Measurements from ENCODE around the gene RBMS1.
A peak's percentile ranks its signal among the peaks of the same experiment; 100 is the strongest.

Gene RBMS1

GRCh38 chr2:160266037-160266551 is 227.5 kb downstream of the RBMS1 start:
- Mint-ChIP-seq H3K4me3 (peak overlapping the region; percentile 27), H3K9me3 (no peaks in the 10 kb centered on the region), H3K36me3 (ENCODE audit: low read depth) (no peaks in the 10 kb centered on the region), H3K4me1 (peaks cover 50% of the 10 kb centered on the region), H3K27ac (peak overlapping the region; percentile 82), H3K27me3 (peaks cover 8% of the 10 kb centered on the region)
- no peak for DNase-seq
- peak; percentile 76 for ATAC-seq

- DNase-seq (no peak), ATAC-seq (no peak)
- peaks cover 2% of the 10 kb centered on the region for H3K36me3 Mint-ChIP-seq (ENCODE audit: low read depth)
- peaks cover 7% of the 10 kb centered on the region for H3K9me3 Mint-ChIP-seq
- no peak overlapping the region for H3K4me3 Mint-ChIP-seq
- peaks cover 13% of the 10 kb centered on the region for H3K27me3 Mint-ChIP-seq
- H3K27ac Mint-ChIP-seq = no peak overlapping the region
- peaks cover 36% of the 10 kb centered on the region for H3K4me1 Mint-ChIP-seq
Observed at GRCh38 chr2:160264308-160264707, 229.3 kb downstream of the RBMS1 start.

GRCh38 chr2:160261732-160262131 is 231.9 kb downstream of the RBMS1 start:
- H3K27me3 Mint-ChIP-seq = peaks cover 6% of the 10 kb centered on the region
- H3K4me1 Mint-ChIP-seq = peaks cover 28% of the 10 kb centered on the region
- no peak overlapping the region for H3K4me3 Mint-ChIP-seq
- ATAC-seq (no peak), DNase-seq (no peak)
- H3K27ac Mint-ChIP-seq = no peak overlapping the region
- H3K36me3 Mint-ChIP-seq (ENCODE audit: low read depth) = peaks cover 2% of the 10 kb centered on the region
- peaks cover 8% of the 10 kb centered on the region for H3K9me3 Mint-ChIP-seq

DNA sequence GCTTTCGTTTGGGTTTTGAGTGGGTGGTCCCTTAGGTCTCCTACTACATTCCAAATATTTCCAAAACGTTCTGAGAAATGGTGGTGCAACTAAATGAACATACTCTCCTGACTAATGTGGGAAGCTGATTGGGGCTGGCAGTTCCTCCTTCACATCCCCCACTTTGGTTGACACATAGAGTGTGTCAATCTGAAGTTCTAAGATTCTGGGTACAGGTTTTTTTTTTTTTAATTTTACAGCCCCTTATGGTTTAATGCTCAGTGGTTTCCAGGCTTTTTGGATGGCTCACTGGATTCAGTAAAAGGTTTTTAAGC is 235.2 kb downstream of the RBMS1 start:
- H3K4me1 Mint-ChIP-seq = no peaks in the 10 kb centered on the region
- H3K4me3 Mint-ChIP-seq = no peak overlapping the region
- peaks cover 2% of the 10 kb centered on the region for H3K36me3 Mint-ChIP-seq (ENCODE audit: low read depth)
- DNase-seq = no peak
- peaks cover 8% of the 10 kb centered on the region for H3K9me3 Mint-ChIP-seq
- H3K27ac Mint-ChIP-seq = no peak overlapping the region
- ATAC-seq = no peak
- H3K27me3 Mint-ChIP-seq = peaks cover 11% of the 10 kb centered on the region

- no peak overlapping the region for H3K27ac Mint-ChIP-seq
- H3K9me3 Mint-ChIP-seq = peaks cover 8% of the 10 kb centered on the region
- no peaks in the 10 kb centered on the region for H3K4me1 Mint-ChIP-seq
Observed at GRCh38 chr2:160257743-160258491, 235.7 kb downstream of the RBMS1 start.

DNA sequence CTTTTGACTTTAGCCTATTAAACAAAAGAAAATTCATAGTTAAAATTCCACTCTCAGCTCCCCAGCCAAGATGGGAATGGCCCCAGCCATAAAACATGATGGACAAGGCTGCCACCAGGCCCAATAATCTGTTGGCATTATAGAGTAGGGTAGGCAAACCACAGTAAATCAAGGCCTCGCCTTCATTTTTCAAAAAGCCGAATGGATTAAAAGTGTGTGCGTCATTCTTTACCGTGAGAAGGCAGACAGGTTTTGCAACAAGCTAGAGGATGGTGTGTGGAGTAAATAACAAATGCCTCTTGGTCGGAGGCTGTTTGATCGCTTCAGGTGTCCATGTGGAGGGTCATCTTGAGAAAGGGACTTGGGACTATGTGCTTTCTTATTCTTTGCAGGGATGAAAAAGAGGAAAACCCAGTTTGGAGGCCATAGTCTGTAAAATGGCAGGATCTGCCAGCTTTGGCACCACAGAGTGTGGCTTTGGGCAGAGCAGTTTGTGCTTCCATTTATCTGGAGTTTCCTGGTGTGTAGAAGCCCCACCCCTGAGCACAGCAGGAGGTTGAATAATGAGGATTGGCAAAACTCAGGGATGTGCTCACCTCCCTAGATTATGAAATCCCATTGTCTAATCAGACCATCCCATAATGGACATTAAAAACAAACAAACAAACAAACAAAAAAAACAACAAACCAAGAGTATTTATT is 236.4 kb downstream of the RBMS1 start:
- H3K9me3 Mint-ChIP-seq = peaks cover 8% of the 10 kb centered on the region
- no peaks in the 10 kb centered on the region for H3K4me1 Mint-ChIP-seq
- H3K27ac Mint-ChIP-seq = no peak overlapping the region
- peaks cover 11% of the 10 kb centered on the region for H3K27me3 Mint-ChIP-seq
- peaks cover 2% of the 10 kb centered on the region for H3K36me3 Mint-ChIP-seq (ENCODE audit: low read depth)
- no peak overlapping the region for H3K4me3 Mint-ChIP-seq
- ATAC-seq = no peak
- no peak for DNase-seq

More at GRCh38 chr2:160257743-160258491, 235.7 kb downstream of the RBMS1 start:
- ATAC-seq (no peak), DNase-seq (no peak)
- Mint-ChIP-seq H3K27me3 (peaks cover 11% of the 10 kb centered on the region), H3K36me3 (ENCODE audit: low read depth) (peaks cover 2% of the 10 kb centered on the region), H3K4me3 (no peak overlapping the region)

DNA sequence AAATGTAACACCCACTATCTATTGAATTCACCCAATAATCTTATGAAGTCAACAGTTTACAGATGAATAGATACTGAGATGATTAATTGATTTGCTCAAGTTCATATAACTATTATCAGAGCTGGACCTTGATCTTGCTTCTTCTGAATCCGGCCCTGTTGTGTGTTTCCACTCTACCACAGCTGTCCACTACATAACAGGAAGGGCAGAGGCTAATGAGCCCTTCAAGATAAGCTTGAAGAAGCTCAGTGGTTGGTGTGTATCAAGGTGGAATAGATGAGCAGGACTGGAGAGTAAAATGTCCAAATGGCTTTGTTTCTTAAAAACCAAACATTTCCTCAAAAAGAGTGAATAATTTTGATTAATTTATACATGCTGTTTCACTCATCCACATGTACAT is 237.1 kb downstream of the RBMS1 start:
- H3K4me1 Mint-ChIP-seq = no peaks in the 10 kb centered on the region
- ATAC-seq = no peak
- H3K27ac Mint-ChIP-seq = no peak overlapping the region

DNA sequence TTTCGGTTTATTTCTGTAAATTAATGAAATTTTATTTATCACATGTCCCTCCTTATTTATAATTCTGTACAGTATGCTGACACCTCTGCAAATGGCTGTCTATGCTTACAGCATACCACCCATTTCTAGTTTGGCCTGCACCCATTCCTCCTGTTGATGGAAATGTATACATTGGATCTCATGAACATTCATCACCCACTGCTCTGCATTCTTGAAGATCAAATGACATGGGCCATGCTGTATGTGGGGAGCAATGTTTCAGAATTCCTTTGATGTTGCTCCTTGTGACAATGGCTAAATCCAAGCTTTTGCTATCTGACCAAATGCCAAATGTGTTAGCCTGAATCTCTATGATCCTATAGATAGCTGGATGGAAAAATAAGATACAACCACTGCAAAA is 238.2 kb downstream of the RBMS1 start:
- Mint-ChIP-seq H3K9me3 (peaks cover 8% of the 10 kb centered on the region), H3K27ac (no peak overlapping the region), H3K27me3 (peaks cover 9% of the 10 kb centered on the region), H3K4me1 (no peaks in the 10 kb centered on the region), H3K36me3 (ENCODE audit: low read depth) (peaks cover 2% of the 10 kb centered on the region), H3K4me3 (no peak overlapping the region)
- ATAC-seq (no peak), DNase-seq (no peak)

More for the DNA sequence above, 237.1 kb downstream of the RBMS1 start:
- Mint-ChIP-seq H3K9me3 (peaks cover 8% of the 10 kb centered on the region), H3K27me3 (peaks cover 11% of the 10 kb centered on the region), H3K4me3 (no peak overlapping the region), H3K36me3 (ENCODE audit: low read depth) (peaks cover 2% of the 10 kb centered on the region)
- DNase-seq = no peak

GRCh38 chr2:160254189-160254762 is 239.3 kb downstream of the RBMS1 start:
- no peak for ATAC-seq
- peaks cover 7% of the 10 kb centered on the region for H3K27me3 Mint-ChIP-seq
- H3K4me3 Mint-ChIP-seq = no peak overlapping the region
- H3K4me1 Mint-ChIP-seq = no peaks in the 10 kb centered on the region
- H3K36me3 Mint-ChIP-seq (ENCODE audit: low read depth) = no peaks in the 10 kb centered on the region
- H3K9me3 Mint-ChIP-seq = peaks cover under 1% of the 10 kb centered on the region
- no peak overlapping the region for H3K27ac Mint-ChIP-seq
- no peak for DNase-seq

DNA sequence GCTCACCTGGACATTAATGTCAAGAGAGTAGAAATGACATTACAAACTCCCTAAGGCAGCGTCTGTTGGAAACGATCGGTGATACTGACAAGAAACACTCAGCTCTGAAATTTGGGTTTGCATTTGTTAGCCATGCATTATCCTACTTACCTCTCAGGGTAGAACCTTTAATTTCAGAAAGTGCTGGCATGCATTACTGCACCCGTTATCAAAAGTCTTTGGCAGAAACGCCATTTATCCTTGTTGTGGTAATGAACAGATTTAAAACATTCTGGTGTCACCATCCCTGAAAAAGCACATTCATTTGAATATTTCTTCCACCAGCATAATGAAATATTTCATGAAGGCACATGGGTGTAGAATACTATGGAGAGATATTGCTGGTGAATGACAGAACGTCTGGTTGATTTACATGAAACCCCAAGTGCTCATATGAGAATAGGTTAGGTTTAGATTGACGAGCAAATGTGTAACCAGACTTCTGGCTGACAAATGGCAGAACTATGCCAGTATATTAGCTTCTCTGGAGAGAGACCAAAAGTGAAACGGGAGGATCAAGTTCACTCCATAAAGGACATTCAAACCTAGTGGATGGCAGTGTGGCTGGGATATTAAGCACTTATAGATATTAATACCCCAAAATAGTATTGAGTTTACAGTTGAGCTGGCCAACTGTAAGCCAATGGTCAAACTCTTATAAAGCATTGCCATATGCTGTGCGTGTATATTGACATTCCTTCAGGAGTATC is 240.0 kb downstream of the RBMS1 start:
- ATAC-seq = no peak
- Mint-ChIP-seq H3K9me3 (no peaks in the 10 kb centered on the region), H3K27ac (no peak overlapping the region), H3K27me3 (peaks cover 7% of the 10 kb centered on the region), H3K4me3 (no peak overlapping the region), H3K36me3 (ENCODE audit: low read depth) (no peaks in the 10 kb centered on the region), H3K4me1 (no peaks in the 10 kb centered on the region)
- DNase-seq = no peak

GRCh38 chr2:160252900-160253299 is 240.7 kb downstream of the RBMS1 start:
- no peak for DNase-seq
- Mint-ChIP-seq H3K4me3 (no peak overlapping the region), H3K36me3 (ENCODE audit: low read depth) (no peaks in the 10 kb centered on the region), H3K27ac (no peak overlapping the region), H3K9me3 (no peaks in the 10 kb centered on the region), H3K27me3 (peaks cover 7% of the 10 kb centered on the region), H3K4me1 (no peaks in the 10 kb centered on the region)
- ATAC-seq = no peak

GRCh38 chr2:160252278-160252887 is 241.2 kb downstream of the RBMS1 start:
- ATAC-seq (no peak), DNase-seq (no peak)
- H3K36me3 Mint-ChIP-seq (ENCODE audit: low read depth) = no peaks in the 10 kb centered on the region
- H3K27me3 Mint-ChIP-seq = peaks cover 7% of the 10 kb centered on the region
- H3K27ac Mint-ChIP-seq = peak overlapping the region; percentile 3
- H3K4me3 Mint-ChIP-seq = no peak overlapping the region
- H3K4me1 Mint-ChIP-seq = no peaks in the 10 kb centered on the region
- no peaks in the 10 kb centered on the region for H3K9me3 Mint-ChIP-seq

DNA sequence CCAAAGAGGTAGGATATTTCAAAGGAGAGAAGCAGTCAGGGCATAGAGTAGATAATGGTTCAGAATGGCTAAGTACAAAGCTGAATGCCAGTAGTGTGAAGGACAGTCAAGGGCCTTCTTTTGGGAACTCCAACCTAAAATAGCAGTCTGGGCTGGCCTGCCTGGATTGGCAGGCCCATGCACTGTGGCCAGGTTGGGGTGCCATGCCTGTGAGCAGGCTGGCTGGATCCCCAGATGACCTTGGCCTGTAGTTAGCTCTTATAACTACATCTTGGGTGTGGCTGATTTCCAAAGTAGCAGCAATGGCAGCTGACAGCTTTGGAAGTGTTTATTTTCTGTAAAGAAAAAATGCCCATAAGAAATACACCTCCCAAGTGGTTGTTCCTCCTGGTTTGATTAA is 242.0 kb downstream of the RBMS1 start:
- ATAC-seq (no peak), DNase-seq (no peak)
- H3K9me3 Mint-ChIP-seq = no peaks in the 10 kb centered on the region
- no peaks in the 10 kb centered on the region for H3K36me3 Mint-ChIP-seq (ENCODE audit: low read depth)
- H3K27ac Mint-ChIP-seq = no peak overlapping the region
- H3K27me3 Mint-ChIP-seq = peaks cover 7% of the 10 kb centered on the region
- H3K4me1 Mint-ChIP-seq = no peaks in the 10 kb centered on the region
- H3K4me3 Mint-ChIP-seq = no peak overlapping the region

DNA sequence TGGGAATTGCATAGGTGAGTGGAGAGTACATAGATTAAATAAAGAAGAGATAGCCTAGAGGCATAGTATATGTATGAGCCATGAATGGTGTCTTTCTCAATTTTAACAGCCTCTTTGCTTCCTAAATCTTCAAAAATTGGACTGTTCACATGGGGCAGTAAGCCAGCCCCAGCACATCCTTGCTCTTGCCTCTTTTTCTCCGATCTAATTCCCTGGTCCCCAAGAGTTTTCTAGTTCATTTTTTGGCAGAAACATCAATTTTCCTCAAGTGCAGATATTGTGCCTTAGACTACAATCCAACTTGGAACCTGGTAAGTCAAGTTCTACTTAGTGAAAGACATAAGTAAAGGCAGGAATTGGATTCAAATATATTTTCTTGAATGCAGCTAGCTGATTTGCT is 243.7 kb downstream of the RBMS1 start:
- no peaks in the 10 kb centered on the region for H3K4me1 Mint-ChIP-seq
- ATAC-seq (no peak), DNase-seq (no peak)
- H3K27me3 Mint-ChIP-seq = peaks cover 4% of the 10 kb centered on the region
- no peak overlapping the region for H3K4me3 Mint-ChIP-seq
- H3K9me3 Mint-ChIP-seq = no peaks in the 10 kb centered on the region
- no peak overlapping the region for H3K27ac Mint-ChIP-seq
- H3K36me3 Mint-ChIP-seq (ENCODE audit: low read depth) = no peaks in the 10 kb centered on the region
